Natural killer cell (primary cell): ENCODE results near the gene GPSM1. TPM values are rescaled to one million over a fixed set of nuclear protein-coding genes. Genes with fewer than 3 reads are reported as not detected.

Experiments used
- ATAC-seq, 3 donors: fragments of 150-1000 bp in 2 of 3; fragments of 200-7000 bp in 1 of 3; cut with Tn5 transposase; 1 replicate in 1 of 3; 2 replicates in 2 of 3; pipeline ENCODE4 v1.10.0; 2021; ENCODE audit warnings: mild to moderate bottlenecking in 2 of 3, moderate library complexity in 2 of 3
- DNase-seq, 2 donors: peaks; one replicate each; pipeline versions ENCODE4 v3.0.0 to v3.0.0-alpha.2; 2013 to 2021; ENCODE audit warnings: mixed read lengths in 1 of 2
- H3K27ac ChIP-seq: one replicate; pipeline ENCODE4 v1.5.1; 2013; ENCODE audit warnings: mild to moderate bottlenecking, low read length
- H3K27me3 ChIP-seq: one replicate; pipeline ENCODE4 v1.6.1; 2013; ENCODE audit warnings: low read length; ENCODE audit not compliant: control insufficient read depth, insufficient read depth
- H3K36me3 ChIP-seq: one replicate; pipeline ENCODE4 v1.6.1; 2013; ENCODE audit warnings: low read length; ENCODE audit not compliant: control insufficient read depth, insufficient read depth
- H3K4me1 ChIP-seq: one replicate; pipeline ENCODE4 v1.6.1; 2013; ENCODE audit warnings: low read length; ENCODE audit not compliant: control insufficient read depth, insufficient read depth
- H3K4me3 ChIP-seq: one replicate; pipeline ENCODE4 v1.5.1; 2013; ENCODE audit warnings: low read length
- H3K9me3 ChIP-seq: one replicate; pipeline ENCODE4 v1.6.1; 2013; ENCODE audit warnings: low read length; ENCODE audit not compliant: control insufficient read depth, insufficient read depth
- H3K27ac Mint-ChIP-seq, 2 donors: one replicate each; pipeline ENCODE4 v1.8.0; 2022; ENCODE audit warnings: mild to moderate bottlenecking in 2 of 2, mixed read lengths in 2 of 2, moderate library complexity in 1 of 2
- H3K27me3 Mint-ChIP-seq, 2 donors: one replicate each; pipeline ENCODE4 v1.8.0; 2022; ENCODE audit warnings: low read depth in 2 of 2, mixed read lengths in 2 of 2
- H3K36me3 Mint-ChIP-seq: one replicate; pipeline ENCODE4 v1.8.0; 2022; ENCODE audit warnings: mixed read lengths
- H3K4me1 Mint-ChIP-seq, 2 donors: one replicate each; pipeline ENCODE4 v1.8.0; 2022; ENCODE audit warnings: mixed read lengths in 2 of 2
- H3K4me3 Mint-ChIP-seq: one replicate; pipeline ENCODE4 v1.8.0; 2022; ENCODE audit warnings: mild to moderate bottlenecking, moderate library complexity, mixed read lengths
- H3K9me3 Mint-ChIP-seq, 2 donors: one replicate each; pipeline ENCODE4 v1.8.0; 2022; ENCODE audit warnings: mixed read lengths in 2 of 2
- WGBS: methylation state at CpG from one replicate; pipeline ENCODE4 v1.1.7; 2013; ENCODE audit warnings: missing lambda C conversion rate; ENCODE audit not compliant: insufficient coverage; 5-methylcytosine and 5-hydroxymethylcytosine counted together
- intact Hi-C: fragments of 100-400 bp; cut with micrococcal nuclease; formaldehyde crosslinking; loops from one replicate; pipeline ENCODE4 v1.14.2; 2022
- total RNA-seq, 4 donors: library from RNA; stranded (reverse); fragments of 120-200 nt in 1 of 4; gene quantifications; one replicate each; pipeline versions ENCODE4 v1.2.3 to v1.2.4, GENCODE V29; 2013 to 2022
- TF ChIP-seq, protein P1 (sequence below): fragments of 200-600 bp; IDR thresholded peaks from one replicate; pipeline ENCODE4 v1.8.0; 2022; ENCODE audit warnings: antibody characterized with exemption

GPSM1 gene
- total RNA-seq, 3 donors from 2014 or later (not counting 1 experiment from before 2014, with no cell fraction given): 2.6 to 4.2 (median 3.4) TPM

DNA sequence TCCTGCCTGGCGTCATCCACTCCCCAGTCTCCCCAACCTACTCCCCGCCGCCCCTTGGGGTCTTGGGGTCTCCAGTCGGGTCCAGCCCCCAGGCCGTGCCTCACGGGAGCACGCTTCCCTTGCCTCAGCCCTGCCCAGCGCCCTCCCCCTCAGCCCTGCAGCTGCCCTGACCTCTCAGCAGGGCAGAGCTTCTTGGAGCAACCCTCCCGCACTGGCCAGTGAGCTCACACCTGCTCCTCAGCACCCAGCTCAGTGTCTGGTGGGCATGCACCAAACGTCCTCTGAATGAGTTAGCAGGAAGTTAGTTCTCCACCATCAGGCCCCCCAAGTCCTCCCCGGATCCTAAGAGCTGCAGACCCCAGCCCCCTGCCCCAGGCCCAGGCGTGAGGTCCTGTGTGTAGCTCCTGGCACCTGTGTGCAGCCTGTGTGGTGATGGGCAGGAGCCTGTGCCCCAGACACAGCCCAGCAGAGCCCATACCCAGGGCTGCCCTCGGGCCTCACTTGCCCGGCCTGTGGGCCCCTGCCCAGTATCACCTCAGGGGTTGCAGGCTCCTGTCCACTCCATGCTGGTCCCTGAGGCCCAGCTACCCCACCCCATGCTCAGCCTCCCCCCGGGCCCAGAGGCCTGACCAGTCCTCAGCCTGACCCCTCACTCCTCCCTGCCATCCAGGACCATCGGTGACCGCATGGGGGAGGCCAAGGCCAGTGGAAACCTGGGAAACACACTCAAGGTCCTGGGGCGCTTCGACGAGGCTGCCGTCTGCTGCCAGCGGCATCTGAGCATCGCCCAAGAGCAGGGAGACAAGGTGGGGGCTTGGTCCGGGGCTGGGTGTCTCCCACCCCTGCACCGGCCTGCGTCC is 8.2 kb downstream of the GPSM1 start:
- ATAC-seq (no peak), DNase-seq (no peak)
- H3K27ac Mint-ChIP-seq: no peak overlapping the region
- H3K9me3 Mint-ChIP-seq: no peaks in the 10 kb centered on the region
- TF ChIP-seq, protein P1, sequence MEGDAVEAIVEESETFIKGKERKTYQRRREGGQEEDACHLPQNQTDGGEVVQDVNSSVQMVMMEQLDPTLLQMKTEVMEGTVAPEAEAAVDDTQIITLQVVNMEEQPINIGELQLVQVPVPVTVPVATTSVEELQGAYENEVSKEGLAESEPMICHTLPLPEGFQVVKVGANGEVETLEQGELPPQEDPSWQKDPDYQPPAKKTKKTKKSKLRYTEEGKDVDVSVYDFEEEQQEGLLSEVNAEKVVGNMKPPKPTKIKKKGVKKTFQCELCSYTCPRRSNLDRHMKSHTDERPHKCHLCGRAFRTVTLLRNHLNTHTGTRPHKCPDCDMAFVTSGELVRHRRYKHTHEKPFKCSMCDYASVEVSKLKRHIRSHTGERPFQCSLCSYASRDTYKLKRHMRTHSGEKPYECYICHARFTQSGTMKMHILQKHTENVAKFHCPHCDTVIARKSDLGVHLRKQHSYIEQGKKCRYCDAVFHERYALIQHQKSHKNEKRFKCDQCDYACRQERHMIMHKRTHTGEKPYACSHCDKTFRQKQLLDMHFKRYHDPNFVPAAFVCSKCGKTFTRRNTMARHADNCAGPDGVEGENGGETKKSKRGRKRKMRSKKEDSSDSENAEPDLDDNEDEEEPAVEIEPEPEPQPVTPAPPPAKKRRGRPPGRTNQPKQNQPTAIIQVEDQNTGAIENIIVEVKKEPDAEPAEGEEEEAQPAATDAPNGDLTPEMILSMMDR: no peak
- H3K4me3 Mint-ChIP-seq: no peak overlapping the region
- Histone ChIP-seq H3K36me3 (no peaks in the 10 kb centered on the region), H3K9me3 (no peaks in the 10 kb centered on the region), H3K27ac (no peak overlapping the region), H3K27me3 (no peaks in the 10 kb centered on the region), H3K4me3 (no peak overlapping the region), H3K4me1 (no peaks in the 10 kb centered on the region)
- WGBS: 91% methylated on average over 26 of the region's 26 CpGs
- H3K27me3 Mint-ChIP-seq: no peaks in the 10 kb centered on the region
- intact Hi-C loops: no loop called here
- H3K36me3 Mint-ChIP-seq: no peaks in the 10 kb centered on the region
- peaks cover 0 to 7% of the 10 kb centered on the region in 2 donors for H3K4me1 Mint-ChIP-seq

GRCh38 chr9:136336156-136336870 is 9.0 kb downstream of the GPSM1 start:
- H3K27ac Mint-ChIP-seq: no peak overlapping the region
- no peaks in the 10 kb centered on the region for H3K27me3 ChIP-seq
- H3K4me3 Mint-ChIP-seq: no peak overlapping the region
- intact Hi-C loops: no loop called here
- no peaks in the 10 kb centered on the region for H3K36me3 Mint-ChIP-seq
- no peaks in the 10 kb centered on the region for H3K4me1 ChIP-seq
- H3K9me3 Mint-ChIP-seq: no peaks in the 10 kb centered on the region
- no peak overlapping the region for H3K27ac ChIP-seq
- no peaks in the 10 kb centered on the region for H3K36me3 ChIP-seq
- no peak overlapping the region for H3K4me3 ChIP-seq
- DNase-seq: no peak
- no peak for ATAC-seq
- H3K27me3 Mint-ChIP-seq: no peaks in the 10 kb centered on the region
- no peaks in the 10 kb centered on the region for H3K9me3 ChIP-seq
- H3K4me1 Mint-ChIP-seq: peaks cover 0 to 7% of the 10 kb centered on the region in 2 donors
- TF ChIP-seq, protein P1: no peak
- 94% methylated on average over 27 of the region's 30 CpGs for WGBS

DNA sequence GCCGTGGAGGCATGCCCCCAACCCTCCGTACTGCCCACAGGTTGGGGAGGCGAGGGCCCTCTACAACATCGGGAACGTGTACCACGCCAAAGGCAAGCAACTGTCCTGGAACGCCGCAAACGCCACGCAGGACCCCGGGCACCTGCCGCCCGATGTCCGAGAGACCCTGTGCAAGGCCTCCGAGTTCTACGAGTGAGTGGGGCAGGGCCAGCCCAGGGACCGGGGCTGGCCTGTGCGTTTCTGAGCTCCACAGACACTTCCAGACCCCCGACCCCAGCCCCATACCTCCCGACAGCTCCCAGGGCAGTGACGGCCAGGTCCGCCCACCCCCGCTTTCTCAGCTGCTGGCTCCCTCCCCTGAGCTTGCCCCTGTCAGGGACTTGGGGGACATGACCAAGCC is 9.5 kb downstream of the GPSM1 start:
- ATAC-seq: no peak
- 93% methylated on average over 23 of the region's 23 CpGs for WGBS
- TF ChIP-seq, protein P1: no peak

More for the DNA sequence above, 9.5 kb downstream of the GPSM1 start:
- Mint-ChIP-seq H3K4me1 (peaks cover 0 to 7% of the 10 kb centered on the region in 2 donors), H3K27ac (no peak overlapping the region), H3K4me3 (no peak overlapping the region), H3K27me3 (no peaks in the 10 kb centered on the region), H3K36me3 (no peaks in the 10 kb centered on the region), H3K9me3 (no peaks in the 10 kb centered on the region)
- Histone ChIP-seq H3K9me3 (no peaks in the 10 kb centered on the region), H3K4me1 (no peaks in the 10 kb centered on the region), H3K27ac (no peak overlapping the region), H3K36me3 (no peaks in the 10 kb centered on the region), H3K27me3 (no peaks in the 10 kb centered on the region), H3K4me3 (no peak overlapping the region)
- no peak for DNase-seq
- intact Hi-C loops: no loop called here
